Stimulated activated CD4-positive, alpha-beta T cell treated with anti-CD3 and anti-CD28 coated beads, Interleukin-4, amount 100 ng/mL, for 48 hours (primary cell): ENCODE results near the gene TIMELESS.
"Not testable (repeated sequence)": the region's sequence is repeated elsewhere in the genome, so short reads cannot be mapped to it uniquely, and the experiment has no call there.

Source experiments
- DNase-seq, 2 donors: peaks; one replicate each; pipeline ENCODE4 v3.0.0-alpha.2; 2020; ENCODE audit warnings: low read depth in 2 of 2

The TIMELESS gene

GRCh38 chr12:56468216-56469006 lies 19.2 kb upstream of the TIMELESS start, which contains the start of gene SPRYD4:
Gene SPRYD4 (plus strand): TSS chr12:56468578. CDS start chr12:56468592, 14 bp downstream.
- peak; percentile 85 to 91 for DNase-seq

- DNase-seq, result no peak
Measured at GRCh38 chr12:56462565-56462964, 13.3 kb upstream of the TIMELESS start.

GRCh38 chr12:56461235-56462159 lies 12.3 kb upstream of the TIMELESS start:
- no peak for DNase-seq

DNA sequence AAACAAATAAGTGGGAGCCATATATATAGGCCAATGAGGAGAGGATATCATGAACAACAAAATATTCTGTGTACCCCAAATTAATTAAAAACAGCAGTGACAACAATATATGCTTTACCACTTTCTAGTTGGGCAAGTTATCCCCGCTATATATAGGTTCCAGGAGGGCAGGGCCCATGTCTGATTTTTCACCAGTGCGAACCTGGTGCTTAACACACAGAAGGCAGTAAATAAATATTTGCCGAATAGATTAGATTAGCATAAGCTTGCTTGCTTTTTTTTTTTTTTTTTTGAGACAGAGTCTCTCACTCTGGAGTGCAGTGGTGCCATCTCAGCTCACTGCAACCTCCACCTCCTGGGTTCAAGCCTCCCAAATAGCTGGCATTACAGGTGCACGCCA lies 8.6 kb upstream of the TIMELESS start:
- no peak for DNase-seq

DNA sequence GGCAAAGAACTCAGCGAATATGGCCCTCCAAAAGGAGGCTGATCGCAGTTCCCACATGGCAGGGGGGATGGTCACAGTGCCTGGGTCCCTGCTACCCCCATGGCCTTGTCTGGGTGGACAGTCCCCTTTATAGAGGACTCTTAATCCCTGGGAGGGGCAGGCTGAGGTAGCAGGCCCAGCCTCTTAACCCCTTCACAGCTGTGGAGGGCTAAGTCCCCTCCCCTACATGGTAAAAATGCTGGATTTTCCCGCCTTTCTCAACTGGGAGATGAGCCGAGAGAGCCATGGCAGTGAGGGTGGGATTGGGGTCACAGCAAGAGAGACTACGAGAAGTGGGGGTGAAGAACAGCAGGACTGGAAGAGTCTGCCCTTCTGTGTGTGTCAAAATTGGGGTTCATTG lies 5.3 kb upstream of the TIMELESS start, which contains the start of gene MIP:
Gene MIP (minus strand): TSS at position 101 of the 400 bp plus-strand sequence. CDS start 44 bp downstream, at position 57.
- DNase-seq, result no peak

DNA sequence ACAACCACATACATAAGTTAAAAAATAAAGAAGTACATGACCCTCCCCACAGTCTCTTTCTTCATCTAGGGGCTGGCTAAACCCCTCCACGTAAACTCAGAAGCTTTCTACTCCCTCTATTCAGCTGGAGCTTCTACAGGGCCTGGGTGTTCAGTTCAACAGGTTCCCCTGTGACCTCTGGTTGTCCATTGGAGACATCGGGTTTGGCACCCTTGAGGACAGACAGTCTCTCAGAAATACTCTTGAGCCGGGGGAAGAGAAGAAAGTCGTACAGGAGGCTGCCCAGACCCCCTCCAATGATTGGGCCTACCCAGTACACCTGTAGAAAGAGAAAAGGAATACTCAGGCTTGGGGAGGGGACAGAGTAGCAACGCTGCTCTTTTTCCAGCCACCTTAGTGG lies 1.9 kb upstream of the TIMELESS start:
- DNase-seq, result no peak

- no peak for DNase-seq
Measured at GRCh38 chr12:56450241-56450640, 1.0 kb upstream of the TIMELESS start.

DNA sequence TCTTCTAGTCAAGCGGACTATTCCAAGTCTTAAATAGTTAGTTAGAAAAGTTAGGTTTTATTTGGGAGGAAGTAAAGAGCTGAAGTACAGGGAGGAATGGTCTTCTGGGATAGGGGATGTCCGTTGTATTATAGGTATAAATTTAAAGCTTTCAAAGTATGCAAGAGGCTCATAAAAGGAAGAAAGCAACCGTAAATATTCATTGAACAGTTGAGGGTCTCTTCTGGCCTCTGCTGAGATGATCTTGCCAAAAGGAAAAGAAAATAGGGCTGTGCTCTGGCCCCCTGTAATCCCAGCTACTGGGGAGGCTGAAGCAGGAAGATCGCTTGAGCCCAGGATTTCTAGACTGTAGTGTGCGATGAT lies 377 bp upstream of the TIMELESS start:
- DNase-seq, result no peak

GRCh38 chr12:56443208-56443607 lies 6.0 kb downstream of the TIMELESS start:
- not testable (repeated sequence) for DNase-seq

GRCh38 chr12:56437430-56438176 lies 11.6 kb downstream of the TIMELESS start:
- DNase-seq, result no peak

DNA sequence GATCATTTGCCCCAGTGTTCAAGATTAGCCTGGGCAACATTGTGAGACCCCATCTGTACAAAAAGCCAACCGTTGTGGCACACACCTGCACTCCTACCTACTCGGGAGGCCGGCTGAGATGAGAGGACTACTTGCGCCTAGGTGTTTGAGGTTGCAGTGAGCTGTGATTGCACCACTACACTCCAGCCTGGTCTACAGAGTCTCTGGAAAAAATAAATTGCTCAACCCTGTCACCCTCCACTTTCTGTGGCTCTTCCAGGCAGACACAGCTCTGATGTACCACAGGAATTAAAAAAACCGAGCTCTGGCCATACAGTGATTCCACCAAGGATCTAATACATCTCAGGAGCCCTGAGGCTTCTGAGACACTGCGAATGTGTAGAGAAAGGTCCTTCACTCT lies 14.4 kb downstream of the TIMELESS start:
- DNase-seq, result no peak

DNA sequence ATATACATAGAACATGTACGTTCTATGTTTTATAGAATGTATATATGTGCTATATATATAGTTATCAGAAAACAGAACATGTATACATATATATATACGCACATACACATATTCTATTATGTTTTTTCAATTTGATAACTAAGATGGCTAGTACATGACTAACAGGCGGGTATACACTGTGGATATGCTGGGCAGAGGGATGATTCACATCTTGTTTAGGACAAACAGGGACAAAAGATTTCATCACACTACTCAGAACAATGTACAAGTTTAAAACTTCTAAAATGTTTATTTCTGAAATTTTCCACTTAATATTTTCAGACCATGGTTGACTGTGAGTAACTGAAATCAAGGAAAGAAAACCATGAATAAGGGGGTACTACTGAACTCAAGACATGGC lies 17.4 kb downstream of the TIMELESS start:
- no peak for DNase-seq

DNA sequence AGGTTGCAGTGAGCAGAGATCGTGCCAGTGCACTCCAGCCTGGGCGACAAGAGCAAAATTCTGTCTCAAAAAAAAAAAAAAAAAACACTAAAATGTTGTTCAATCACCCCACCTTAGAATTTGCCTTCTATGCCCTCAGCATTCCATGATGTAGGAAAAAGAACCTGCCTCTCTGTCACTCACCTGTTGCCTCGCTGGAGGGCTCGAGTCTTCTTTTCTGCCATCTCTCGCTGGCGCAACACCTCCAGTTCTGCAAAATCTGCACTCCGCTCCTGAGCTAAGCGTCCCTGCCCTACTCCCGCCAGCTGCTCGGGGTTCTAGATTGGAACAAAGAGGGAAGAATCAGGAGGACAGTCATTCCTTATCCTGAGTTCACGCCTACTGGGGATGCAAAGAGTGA lies 17.9 kb downstream of the TIMELESS start:
- DNase-seq, result no peak

DNA sequence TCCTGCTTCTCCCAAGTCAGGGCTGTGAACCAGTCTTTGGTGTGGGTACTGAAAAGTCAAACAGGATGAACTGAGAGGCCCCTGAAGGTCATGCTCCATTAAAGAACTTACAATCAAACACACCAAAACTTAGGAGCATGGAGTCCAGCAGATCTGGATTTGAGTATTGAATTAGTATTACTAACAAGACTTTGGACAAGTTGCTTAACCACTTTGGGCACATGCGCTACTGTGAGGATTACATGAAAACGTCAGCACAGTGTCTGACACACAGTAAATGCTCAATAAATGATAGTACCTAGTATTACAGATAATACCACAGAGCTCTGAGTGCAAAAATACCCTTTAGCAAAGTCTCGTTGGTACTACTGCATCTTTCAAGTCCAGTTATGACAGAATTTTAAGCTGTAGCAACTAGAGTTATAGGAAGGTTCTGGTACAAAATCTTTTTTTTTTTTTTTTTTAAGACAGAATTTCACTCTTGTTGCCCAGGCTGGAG lies 23.2 kb downstream of the TIMELESS start:
- no peak for DNase-seq

GRCh38 chr12:56425193-56425592 lies 24.0 kb downstream of the TIMELESS start:
- no peak for DNase-seq

DNA sequence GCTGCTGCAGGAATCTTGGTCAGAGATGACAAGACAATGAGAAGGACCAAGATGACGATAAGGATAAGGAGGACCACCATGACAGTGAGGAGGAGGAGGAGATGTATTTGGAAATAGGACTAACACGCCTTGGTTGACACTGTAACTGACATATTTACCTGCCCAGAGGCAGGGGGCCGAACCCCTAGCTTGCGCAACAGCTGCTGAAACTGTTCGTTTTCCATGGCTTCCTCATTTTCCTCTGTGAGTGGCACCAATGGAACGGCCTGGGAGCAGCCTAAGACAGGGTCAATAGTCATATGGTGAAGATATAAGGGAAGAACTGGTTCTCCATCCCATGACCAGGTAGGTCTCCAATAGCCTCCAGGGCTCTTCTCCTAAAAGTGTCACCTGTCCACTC lies 28.8 kb downstream of the TIMELESS start:
- DNase-seq, result no peak

DNA sequence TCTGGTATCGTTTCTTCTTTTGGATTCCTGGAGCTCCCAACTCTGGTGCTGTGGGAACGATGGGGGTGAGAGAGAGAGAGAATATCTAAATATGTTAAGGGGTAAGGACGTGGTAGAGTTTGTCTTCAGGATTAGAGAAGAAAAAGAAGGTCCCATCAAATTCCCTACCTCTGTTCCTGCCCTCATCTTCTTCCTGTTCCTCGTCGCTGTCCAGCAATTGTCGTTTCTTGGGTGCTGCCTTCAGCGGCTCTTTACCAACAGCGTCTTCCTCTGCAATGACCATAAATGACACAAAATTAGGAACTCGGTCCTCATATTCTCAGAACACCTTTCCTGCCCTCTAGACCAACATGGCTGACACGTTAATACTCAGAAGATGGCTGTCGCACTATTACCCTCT lies 31.5 kb downstream of the TIMELESS start:
- DNase-seq, result no peak

DNA sequence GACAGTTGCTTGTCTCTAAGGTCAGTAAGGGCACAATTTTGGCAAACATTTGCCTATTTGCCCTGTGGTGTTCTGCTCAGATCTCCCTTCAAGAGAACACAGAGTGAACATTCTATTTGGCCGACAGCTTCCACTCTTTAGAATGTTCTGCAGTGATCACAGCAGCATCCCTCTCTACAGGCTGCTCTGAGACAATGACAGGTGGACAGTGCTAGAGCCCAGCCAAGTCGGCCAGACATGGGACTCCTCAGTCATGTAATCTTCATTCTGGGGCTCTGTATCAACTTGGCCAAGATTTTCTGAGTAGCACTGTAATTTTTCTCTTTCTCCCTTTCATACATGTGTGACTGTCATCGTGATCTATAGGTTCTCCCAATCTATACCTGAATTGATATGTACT lies 34.8 kb downstream of the TIMELESS start:
- DNase-seq, result no peak

DNA sequence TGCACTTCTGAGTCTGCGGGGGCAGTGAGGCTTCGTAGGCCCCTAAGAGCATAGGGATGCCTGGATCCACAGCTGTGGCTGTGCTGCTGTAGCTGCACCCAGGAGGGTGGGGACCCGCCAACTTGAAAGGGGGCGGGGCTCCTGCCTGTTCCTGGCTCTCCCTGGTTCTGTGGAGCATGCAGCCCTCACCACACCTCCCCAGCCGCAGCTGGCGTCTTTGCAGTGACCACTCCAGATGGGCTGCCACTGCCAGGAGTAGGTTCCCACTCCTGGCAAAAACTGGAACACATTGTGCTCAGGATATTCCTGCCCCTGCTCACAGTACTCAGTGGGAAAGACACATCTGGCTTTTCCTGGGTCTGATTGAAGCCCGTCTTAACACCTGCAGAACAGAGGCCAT lies 35.8 kb downstream of the TIMELESS start:
- no peak for DNase-seq

GRCh38 chr12:56411781-56412639 lies 37.2 kb downstream of the TIMELESS start:
- DNase-seq, result no peak

DNA sequence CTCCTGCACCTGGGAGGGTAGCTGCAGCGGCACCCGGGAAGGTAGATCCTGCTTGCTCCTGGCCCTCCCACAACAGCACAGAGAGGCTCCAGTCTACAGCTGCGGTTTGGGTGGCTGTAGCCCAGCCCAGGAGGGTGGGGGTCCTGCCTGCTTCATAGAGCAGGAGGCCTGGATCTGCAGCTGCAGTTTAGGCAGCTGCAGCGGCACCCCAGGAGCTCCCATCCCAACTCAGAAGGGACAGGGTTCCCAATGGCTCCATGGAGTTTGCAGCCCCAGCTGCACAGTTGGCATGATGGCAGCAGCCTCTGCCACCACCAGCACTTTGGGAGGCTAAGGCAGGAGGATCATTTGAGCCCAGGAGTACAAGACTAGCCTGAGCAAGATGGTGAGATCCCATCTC lies 38.5 kb downstream of the TIMELESS start:
- no peak for DNase-seq
